ENCODE measurements around the gene PAPOLA. TPM values are rescaled to one million over a fixed set of nuclear protein-coding genes. Genes with fewer than 3 reads are reported as not detected.

PAPOLA gene
- total RNA-seq, 4 donors from 2014 or later = 105 to 155 (median 116) TPM

DNA sequence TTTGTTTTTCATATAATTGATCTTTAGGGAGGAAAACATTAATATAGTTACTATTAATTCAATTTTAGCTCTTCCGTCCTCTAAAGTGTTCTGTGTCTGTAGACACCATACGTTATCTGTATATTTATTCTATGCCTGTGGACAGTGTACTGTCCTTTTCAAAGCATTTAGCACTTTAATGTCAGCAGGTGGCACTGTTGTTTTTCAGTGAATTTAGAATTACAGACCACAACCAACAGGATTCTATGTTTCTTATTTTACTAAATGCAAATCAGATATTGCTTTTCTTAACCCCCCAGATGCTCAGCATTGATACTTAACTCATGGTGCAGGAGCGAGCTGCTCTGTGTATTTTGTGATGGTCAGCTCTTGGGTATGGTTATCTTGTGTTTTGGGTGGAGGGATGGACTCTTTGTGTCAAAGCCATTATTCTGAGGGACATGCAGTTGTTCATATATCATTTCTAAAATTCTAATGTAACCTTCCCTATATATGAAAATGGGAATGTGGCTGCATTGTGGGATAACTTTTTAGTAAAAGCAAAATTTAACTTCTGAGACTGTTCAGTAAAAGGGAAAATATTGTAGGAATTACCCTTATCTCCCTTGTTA lies 65.2 kb downstream of the PAPOLA start:
- TF ChIP-seq CTCF (IDR thresholded peaks at IDR 0.05) (peak; percentile 50 to 60 (median 55)), POLR2AphosphoS5 (IDR thresholded peaks at IDR 0.05) (no peak), EP300 (IDR thresholded peaks at IDR 0.05) (no peak)
- no peak for DNase-seq (ENCODE audit: extremely low spot score)
- intact Hi-C loops (cut with DNase I) = no loop called here
- Histone ChIP-seq H3K4me1 (peaks cover 0 to 15% (median 9%) of the 10 kb centered on the region in 4 donors), H3K27me3 (no peaks in the 10 kb centered on the region), H3K36me3 (peaks cover 3 to 45% (median 20%) of the 10 kb centered on the region in 4 donors), H3K27ac (replicated peaks in 1 of 4) (no peak overlapping the region), H3K9me3 (no peaks in the 10 kb centered on the region), H3K4me3 (no peak overlapping the region)
- WGBS = 66% methylated on average over 3 of the region's 3 CpGs

- no peak for DNase-seq (ENCODE audit: extremely low spot score)
- intact Hi-C loops (cut with DNase I) = loop anchor here (2.0 kb wide), 1 partner anchor 172 kb away; no protein-coding TSS in a partner anchor
These were observed 66.4 kb downstream of the PAPOLA start for GRCh38 chr14:96568621-96569020.

DNA sequence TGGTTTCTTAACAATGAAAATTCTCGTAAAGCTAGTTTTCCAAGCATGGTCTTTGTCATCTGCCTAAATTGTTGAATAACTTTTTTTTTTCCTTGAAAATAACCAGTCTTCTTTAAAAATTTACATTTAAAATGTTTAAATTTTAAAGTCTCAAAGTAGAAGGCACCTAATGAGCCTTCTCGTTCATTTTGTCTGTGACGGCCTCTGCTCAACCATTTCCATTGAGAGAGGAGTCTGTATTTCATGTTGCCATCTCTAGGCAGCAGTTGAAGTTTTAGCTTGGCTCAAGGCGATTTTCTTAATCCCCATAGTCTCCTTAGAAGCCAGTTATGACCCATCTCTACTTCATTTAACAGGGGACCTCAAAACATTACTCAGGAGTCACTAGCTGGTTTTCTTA lies 69.1 kb downstream of the PAPOLA start:
- peaks cover 11 to 40% (median 33%) of the 10 kb centered on the region in 4 donors for H3K4me1 ChIP-seq
- 96% methylated on average over 4 of the region's 4 CpGs for WGBS
- H3K4me3 ChIP-seq = no peak overlapping the region
- H3K9me3 ChIP-seq = no peaks in the 10 kb centered on the region
- no peaks in the 10 kb centered on the region for H3K27me3 ChIP-seq
- intact Hi-C loops (cut with DNase I) = no loop called here
- H3K27ac ChIP-seq (replicated peaks in 1 of 4) = no peak overlapping the region
- peaks cover 0 to 21% (median 2%) of the 10 kb centered on the region in 4 donors for H3K36me3 ChIP-seq
- no peak for DNase-seq (ENCODE audit: extremely low spot score)
- TF ChIP-seq CTCF (IDR thresholded peaks at IDR 0.05) (no peak), POLR2A (IDR thresholded peaks at IDR 0.05; ENCODE audit: low read depth) (no peak), EP300 (IDR thresholded peaks at IDR 0.05) (no peak), POLR2AphosphoS5 (IDR thresholded peaks at IDR 0.05) (no peak)

More at GRCh38 chr14:96568621-96569020, 66.4 kb downstream of the PAPOLA start:
- Histone ChIP-seq H3K36me3 (peaks cover 3 to 41% (median 16%) of the 10 kb centered on the region in 4 donors), H3K27me3 (no peaks in the 10 kb centered on the region), H3K4me3 (no peak overlapping the region), H3K9me3 (no peaks in the 10 kb centered on the region), H3K4me1 (peaks cover 1 to 23% (median 16%) of the 10 kb centered on the region in 4 donors), H3K27ac (replicated peaks in 1 of 4) (no peak overlapping the region)
- TF ChIP-seq EP300 (IDR thresholded peaks at IDR 0.05) (no peak), POLR2A (IDR thresholded peaks at IDR 0.05; ENCODE audit: low read depth) (no peak), POLR2AphosphoS5 (IDR thresholded peaks at IDR 0.05) (no peak)

DNA sequence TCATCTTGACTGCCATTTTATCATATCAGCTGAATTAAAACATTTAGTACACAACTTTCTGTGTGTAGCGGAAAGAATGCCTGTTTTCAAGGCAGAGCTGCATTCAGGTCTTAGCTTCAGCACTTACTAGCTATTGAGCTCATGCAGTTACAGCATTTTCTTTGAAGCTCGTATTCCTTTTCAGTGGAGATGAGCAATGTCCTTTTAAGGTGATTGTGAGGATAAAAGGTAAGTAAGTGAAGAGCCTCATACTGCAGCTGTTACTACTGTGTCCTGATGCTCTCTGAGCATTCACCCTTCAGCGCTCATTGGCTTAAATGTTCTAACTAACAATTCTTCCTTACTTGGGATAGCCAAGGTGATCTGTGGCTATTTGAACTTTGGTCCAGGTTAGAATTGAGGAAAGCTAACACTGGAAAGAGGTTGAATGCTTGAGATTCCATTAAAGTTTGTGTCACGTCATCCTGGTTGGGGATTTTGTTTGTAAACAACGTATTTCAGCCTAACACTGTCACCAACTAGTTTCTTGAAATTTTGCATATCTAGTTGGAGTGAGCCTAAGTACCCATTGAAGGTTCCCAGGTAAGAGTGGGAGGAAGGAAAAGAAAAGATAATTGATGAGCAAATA lies 71.4 kb downstream of the PAPOLA start:
- intact Hi-C loops (cut with DNase I) = no loop called here
- Histone ChIP-seq H3K9me3 (no peaks in the 10 kb centered on the region), H3K36me3 (peaks cover 0 to 15% (median 2%) of the 10 kb centered on the region in 4 donors), H3K27ac (replicated peaks in 1 of 4) (peak overlapping the region in 2 of 4 donors; percentile 4 to 49), H3K4me1 (peaks cover 11 to 45% (median 33%) of the 10 kb centered on the region in 4 donors), H3K27me3 (no peaks in the 10 kb centered on the region), H3K4me3 (no peak overlapping the region)
- no peak for DNase-seq (ENCODE audit: extremely low spot score)
- WGBS = 87% methylated on average over 5 of the region's 5 CpGs
- TF ChIP-seq POLR2A (IDR thresholded peaks at IDR 0.05; ENCODE audit: low read depth) (no peak), CTCF (IDR thresholded peaks at IDR 0.05) (no peak), EP300 (IDR thresholded peaks at IDR 0.05) (no peak), POLR2AphosphoS5 (IDR thresholded peaks at IDR 0.05) (no peak)

- WGBS = 79% methylated on average over 2 of the region's 2 CpGs
- no peak for TF ChIP-seq POLR2AphosphoS5 (IDR thresholded peaks at IDR 0.05)
- no peak for TF ChIP-seq CTCF (IDR thresholded peaks at IDR 0.05)
- TF ChIP-seq POLR2A (IDR thresholded peaks at IDR 0.05; ENCODE audit: low read depth) = no peak
- no peak for TF ChIP-seq EP300 (IDR thresholded peaks at IDR 0.05)
- H3K36me3 ChIP-seq = peaks cover 0 to 15% (median 2%) of the 10 kb centered on the region in 4 donors
- no peaks in the 10 kb centered on the region for H3K9me3 ChIP-seq
- peak overlapping the region; percentile 4 to 49 (median 24) for H3K27ac ChIP-seq (replicated peaks in 1 of 4)
- H3K4me3 ChIP-seq = no peak overlapping the region
- no peak for DNase-seq (ENCODE audit: extremely low spot score)
- peaks cover 11 to 45% (median 33%) of the 10 kb centered on the region in 4 donors for H3K4me1 ChIP-seq
- H3K27me3 ChIP-seq = no peaks in the 10 kb centered on the region
- intact Hi-C loops (cut with DNase I) = no loop called here
These were observed 72.0 kb downstream of the PAPOLA start for GRCh38 chr14:96574171-96574632.

Measured in esophagus muscularis mucosa (tissue), 4 donors.